HG03575 (cell line): Measurements from ENCODE around the gene LRRC8C.
A peak's percentile ranks its signal among the peaks of the same experiment; 100 is the strongest.
"Not testable (repeated sequence)": the region's sequence is repeated elsewhere in the genome, so short reads cannot be mapped to it uniquely, and the experiment has no call there.

Experiments
- ATAC-seq: cut with Tn5 transposase; IDR thresholded peaks from one replicate; pipeline ENCODE4 v1.9.1; 2021; ENCODE audit not compliant: unreplicated experiment, insufficient number of reproducible peaks, low FRiP score; ENCODE audit errors: extremely low read depth

LRRC8C gene

DNA sequence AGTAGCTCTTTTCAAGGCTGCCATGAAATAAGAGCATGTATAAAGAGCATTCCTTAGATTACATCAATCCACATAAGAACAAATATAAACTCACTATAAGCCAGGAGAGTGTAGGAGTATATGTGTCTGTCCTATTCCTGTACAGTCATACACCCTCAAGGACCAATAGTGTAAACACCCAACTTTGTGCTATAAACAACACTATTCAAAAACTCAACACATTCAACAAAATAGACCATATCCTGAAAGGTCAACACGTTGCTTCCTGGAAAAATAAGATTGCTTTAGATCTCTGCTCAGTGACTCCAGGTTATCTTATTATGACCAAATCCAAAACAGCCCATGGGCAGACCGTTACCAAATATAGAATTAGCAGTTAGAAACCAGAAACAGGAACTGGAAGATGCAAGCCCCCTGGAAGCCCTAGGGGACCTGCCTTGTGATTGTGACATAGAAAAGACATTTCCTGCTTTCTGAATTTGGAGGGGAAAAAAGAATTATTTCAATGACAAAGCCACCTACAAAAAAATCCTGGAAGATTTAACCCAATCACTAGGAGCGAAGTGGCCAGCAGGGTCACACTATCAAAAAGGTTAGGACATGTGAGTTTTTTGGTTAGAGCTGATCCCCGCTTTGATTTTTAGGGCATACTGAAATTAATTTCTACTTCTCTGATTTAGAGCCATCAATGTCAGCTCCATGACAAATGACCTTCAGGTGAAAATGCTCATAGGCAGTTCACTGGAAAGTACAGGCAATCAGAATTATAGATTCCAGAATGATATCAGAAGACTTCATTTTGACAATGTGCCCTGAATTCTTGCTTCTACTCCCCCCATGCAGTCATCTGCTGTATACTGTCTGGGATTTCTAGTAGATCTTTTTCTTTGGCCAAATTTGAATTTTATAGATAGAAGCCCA is 59.9 kb downstream of the LRRC8C start:
- ATAC-seq, result peak; percentile 39

DNA sequence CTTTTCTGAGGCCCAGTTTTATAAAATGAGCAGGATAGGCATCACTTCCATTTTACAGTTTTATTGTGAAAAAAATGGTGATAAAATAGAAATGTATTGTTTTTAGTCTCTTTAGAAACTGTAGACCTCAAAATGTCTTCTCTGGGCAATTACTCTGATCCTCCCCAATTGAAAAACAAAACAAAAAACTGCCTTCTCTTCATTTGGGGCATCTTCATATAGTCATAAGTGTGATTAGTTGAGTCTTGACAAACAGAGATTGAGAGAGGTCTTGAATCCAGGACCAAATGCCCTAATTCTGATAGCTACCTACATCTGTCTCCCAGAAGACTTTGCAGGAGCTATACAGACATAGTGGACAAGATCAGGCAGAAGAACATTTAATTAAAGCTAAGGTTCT is 62.9 kb downstream of the LRRC8C start:
- ATAC-seq, result no peak

DNA sequence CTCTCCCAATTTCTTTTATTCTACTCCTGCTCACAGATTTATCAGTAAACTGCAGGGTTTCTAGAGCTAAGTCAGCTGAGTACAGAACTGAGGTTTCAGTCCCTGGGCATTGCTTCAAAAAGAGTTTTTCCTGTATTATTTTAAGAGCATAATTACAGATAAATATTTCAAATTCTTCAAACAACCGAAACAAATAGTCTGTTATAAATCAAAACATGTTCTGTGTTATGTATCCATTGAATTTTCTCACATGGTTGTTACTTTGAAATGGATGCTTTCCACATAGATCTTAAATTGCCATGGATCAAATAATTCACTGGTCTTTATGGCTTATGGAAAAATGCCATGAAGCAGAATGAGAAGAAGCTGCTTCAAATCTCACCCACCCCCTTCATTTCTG is 64.5 kb downstream of the LRRC8C start:
- no peak for ATAC-seq

DNA sequence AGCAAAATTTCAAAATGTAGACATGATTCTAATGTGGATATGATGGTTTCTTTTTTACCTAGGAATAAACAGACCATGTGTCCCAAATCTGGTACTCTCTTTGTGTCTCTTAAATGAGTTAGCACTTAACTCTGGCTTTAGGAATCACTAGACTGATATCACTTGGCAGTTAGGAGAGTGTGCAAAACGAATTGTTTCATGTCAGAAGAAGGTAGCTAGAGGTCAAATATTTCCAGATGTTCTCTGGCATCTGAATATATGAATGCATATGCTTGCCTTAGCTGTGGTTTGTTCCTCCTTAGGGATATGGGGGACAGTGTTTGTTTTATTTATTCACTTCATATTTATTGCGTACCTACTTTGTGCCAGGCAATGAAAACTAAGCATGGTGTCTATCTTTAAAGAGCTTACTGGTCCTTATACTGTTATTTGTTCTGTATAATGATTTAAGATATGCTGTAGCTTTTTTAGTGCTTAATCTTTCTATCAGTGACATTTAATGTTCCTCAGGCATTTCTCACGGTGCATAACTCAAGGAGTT is 65.2 kb downstream of the LRRC8C start:
- ATAC-seq, result no peak

DNA sequence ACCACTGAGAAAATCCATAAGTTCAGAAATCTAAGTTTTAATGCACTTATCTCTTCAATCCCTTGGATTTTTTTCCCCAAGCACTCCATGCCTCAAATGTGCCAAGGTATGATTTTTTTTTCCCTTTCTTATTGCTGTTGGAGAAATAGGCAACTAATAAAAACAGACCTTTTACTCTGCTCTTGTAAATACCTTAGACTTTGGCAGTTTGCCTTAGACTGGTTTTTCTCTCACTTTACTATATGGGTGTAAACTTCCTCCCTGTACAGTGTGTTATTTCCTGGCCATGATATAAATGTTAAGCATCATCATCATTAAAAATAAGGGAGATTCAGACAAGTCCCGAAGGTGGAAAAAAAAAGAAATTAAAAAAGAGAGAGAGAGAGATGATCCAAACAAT is 65.7 kb downstream of the LRRC8C start:
- ATAC-seq, result no peak

DNA sequence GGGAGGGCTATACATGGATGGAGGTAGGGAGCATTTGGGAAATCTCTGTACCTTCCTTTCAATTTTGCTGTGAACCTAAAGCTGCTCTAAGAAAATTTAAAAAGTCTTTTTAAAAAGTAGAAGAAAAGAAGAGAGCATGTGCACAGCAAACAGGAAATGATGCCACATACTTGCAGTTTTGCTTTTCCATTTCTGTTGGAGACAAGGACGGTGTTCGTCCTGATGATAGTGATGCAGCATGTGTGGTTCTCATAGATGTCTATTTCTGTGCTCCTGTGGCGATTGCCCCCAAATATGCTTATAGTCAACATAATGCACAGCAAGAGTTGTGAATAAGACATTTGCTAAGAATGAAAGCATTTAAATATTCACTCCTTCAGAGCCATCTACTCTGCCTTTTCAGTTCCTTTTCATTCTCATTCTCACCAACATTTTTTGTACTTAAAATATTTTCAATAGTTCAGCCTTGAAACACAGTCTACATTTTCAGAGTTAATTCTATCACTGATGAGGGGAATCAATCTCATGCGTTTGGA is 66.6 kb downstream of the LRRC8C start:
- no peak for ATAC-seq

DNA sequence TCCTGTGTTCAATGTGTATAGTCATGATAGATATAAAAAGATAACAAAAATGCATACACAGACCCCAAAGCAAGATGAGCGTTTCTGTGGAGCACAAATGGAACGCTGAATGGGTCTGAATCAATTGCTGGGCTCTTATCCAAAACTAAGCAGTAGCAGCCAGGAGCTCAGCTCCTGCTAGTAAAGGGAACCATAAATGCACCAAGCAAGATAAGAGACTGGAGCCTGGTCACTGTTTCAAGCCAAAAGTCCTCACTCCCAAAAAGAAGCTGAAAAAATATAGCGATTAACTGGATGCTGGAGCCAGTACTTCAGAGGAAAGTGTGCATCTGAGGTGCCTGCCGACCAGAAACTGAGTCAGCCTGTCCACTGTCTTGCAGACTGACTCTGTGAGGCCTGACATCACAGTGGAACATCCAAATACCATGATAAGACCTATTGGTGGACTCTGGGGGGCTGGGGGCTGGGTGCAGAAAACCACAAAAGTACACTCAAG is 68.9 kb downstream of the LRRC8C start:
- no peak for ATAC-seq

DNA sequence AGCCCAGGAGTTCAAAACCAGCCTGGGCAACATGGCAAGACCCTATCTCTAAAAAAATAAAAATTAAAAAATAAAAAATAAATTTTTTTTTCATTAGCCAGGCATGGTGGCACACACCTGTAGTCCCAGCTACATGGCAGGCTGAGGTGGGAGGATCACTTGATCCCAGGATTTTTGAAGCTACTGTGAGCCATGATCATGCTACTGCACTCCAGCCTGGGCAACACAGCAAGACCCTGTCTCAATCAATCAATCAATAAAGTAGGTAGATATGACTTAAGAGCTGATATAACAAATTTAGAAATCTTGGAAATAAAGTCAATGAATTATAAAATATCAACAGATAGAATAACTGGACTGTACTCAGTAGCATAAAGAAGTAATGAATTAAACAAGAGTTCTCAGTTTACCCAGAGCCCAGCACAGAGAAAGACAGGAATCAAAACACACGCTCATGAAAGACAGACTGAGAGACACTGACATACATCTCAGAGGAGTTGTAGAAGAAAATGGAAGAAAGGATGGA is 69.7 kb downstream of the LRRC8C start:
- ATAC-seq, result no peak

DNA sequence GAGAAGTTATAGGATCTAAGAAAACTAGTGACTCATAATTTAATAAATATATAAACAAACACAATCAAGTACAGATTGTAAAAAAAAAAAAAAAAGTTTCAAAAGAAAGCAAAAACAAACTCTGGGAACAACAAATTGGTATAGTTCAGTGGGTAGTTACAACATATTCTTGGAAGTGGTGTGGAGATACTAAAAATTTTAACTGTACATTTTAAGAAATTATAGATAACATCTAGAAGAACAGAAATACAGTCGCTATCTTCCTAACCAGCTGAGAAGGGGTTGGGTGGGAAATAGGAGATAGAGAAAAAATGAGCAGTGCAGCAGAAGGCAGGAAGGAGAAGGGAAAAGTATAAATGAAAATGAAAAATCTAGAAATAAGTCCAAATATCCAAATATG is 70.5 kb downstream of the LRRC8C start:
- ATAC-seq, result no peak

DNA sequence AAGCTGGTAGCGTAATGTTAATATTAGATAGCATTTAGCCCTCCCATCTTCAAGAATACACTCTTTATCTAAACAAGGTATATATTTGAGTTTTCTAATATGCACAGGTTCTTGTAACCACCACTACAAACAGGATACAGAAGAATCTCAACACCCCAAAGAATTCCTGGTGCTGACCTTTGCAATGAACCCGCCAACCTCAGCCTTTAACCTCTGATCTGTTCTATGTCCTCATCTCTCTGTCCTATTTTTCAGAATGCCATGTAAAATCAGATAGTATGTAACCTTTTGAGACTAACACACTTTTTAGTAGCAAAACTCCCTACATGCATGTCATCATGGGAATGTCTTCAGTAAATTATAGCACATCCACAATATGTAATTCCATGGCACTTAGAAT is 71.1 kb downstream of the LRRC8C start:
- no peak for ATAC-seq

DNA sequence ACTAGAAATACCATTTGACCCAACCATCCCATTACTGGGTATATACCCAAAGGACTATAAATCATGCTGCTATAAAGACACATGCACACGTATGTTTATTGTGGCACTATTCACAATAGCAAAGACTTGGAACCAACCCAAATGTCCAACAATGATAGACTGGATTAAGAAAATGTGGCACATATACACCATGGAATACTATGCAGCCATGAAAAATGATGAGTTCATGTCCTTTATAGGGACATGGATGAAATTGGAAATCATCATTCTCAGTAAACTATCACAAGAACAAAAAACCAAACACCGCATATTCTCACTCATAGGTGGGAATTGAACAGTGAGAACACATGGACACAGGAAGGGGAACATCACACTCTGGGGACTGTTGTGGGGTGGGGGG is 72.0 kb downstream of the LRRC8C start:
- ATAC-seq, result not testable (repeated sequence)

DNA sequence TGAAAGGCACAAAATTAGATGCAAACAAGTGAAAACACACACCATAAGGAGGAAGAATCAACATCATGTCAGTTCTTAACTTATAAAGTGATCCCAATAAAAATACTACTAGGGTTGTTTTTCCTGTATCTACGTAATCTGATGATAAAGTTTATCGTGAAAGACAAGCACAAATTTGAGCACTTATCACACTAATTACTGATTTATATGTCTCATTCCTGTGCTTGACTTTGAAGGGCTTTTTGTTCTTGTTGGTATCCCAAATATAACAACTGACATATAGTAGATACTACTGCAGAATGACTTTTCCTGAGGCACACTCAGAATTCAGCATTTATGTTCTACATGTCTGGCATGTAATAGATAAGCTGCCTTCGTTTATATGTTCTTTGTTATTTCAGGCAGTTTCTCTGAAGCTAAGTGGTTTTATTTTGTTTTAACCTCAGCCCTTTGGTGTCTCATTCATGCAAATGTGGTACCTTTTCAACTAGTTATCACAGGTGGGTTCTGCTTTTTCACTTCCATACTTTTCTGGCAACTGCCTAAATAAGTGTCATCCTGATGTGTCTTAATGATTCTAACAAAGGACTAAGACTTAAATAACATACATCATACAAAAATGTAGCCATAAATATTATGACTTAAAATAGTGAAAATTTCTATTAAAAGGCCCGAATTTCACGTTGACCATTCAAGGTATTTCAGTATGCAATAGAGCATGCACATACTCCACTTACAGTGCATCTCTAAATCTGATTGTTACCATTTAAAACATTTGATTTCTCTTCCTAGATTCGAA is 73.2 kb downstream of the LRRC8C start:
- ATAC-seq, result no peak

DNA sequence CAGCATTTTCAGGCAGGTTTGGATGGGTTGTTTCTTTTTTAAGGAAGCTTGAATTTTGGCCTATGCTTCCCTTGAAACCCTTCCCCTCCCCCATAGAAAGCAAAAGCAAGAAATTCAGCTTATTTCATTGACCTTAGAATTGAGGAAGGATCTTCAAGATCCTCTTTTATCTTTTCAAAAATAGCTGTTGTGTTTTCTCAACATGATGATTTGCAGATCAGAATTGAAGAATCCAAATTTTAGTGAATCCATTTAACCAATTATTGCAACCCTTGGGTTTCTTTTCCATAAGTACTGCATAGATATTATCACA is 73.7 kb downstream of the LRRC8C start:
- no peak for ATAC-seq

DNA sequence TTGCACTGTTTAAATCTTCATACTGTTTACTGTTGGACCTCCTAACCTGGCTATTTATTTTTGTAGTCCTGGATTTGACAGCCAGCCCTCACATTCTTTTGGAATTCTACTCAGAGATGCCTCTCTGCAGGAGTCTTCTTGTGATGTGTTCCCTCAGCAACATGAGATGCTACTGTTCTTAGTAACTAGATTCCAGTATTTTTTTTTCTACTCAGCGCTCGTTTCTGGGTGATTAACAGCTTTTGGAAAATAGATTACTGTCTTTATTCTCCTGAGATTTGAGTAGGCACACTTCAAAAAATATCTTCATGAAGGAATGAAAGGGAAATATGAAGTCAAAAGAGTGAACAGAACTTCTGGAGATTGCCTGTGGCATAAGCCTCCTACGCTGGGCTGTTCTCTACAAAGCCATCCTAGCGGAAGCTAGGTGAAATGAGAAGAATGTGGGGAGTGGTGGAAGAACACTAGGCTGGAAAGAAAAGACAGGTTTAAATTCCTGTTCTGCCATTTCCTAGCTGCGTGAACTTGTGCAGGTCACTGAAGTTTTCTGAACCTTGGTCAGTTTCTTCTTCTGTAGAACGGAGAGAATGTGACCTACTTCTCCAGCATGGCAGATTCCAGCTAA is 75.9 kb downstream of the LRRC8C start:
- ATAC-seq, result no peak

DNA sequence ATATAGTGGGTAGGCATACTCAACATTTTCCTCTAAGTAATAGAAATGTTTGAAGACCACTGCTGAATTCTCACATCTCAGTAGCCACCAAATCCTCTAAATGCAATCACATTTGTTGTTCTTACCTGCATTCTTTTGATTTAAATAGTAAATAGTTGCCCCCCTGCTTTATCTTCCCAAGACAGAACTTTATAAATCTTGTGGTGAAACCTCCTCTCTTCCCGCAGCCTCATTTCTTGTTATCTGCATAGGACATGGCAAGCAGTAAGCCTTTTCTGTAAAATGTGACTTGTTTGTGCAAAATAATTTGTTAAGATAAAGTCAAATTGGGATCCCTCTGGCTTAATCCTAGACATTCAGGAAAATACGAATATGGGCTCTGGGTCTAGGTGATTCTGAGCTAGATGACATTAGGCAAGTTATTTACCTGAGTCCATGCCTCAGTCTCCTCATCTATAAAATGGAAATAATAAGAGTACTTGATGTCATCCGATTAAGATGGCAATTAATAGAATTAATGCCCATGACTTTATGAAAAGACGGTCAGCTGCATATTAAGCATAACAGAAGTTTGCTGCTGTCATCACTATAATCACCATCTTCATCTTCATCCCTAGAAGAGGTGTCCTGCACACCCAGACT is 77.7 kb downstream of the LRRC8C start:
- no peak for ATAC-seq

DNA sequence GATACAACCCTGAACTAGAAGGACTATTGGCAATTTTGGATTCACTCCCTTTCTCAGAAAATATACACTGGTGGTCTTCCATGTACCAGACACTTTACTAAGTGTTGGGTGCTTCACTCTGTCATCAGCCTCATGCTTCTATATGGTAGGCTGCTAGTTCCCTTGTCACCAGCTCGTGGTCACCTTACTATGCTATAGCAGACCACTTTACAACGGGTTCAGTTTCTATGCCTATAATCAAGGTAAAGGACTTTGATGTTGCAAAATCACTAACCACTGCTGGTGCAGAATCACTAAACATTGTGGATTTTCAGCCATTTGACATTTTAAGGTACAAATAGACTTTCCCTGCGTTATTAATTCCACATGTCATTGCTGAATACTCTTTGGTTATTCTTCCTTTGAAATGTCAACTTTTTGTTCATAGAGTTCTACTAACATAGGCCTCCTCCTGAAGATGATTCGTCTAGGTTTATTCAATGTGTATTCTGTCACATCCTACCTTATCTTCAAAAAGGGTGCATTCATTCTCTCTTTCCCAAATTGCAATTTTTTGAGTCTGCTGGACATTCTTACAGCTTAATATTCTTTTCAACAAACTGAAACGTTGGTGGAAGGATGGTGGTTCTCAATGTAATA is 78.3 kb downstream of the LRRC8C start:
- no peak for ATAC-seq

DNA sequence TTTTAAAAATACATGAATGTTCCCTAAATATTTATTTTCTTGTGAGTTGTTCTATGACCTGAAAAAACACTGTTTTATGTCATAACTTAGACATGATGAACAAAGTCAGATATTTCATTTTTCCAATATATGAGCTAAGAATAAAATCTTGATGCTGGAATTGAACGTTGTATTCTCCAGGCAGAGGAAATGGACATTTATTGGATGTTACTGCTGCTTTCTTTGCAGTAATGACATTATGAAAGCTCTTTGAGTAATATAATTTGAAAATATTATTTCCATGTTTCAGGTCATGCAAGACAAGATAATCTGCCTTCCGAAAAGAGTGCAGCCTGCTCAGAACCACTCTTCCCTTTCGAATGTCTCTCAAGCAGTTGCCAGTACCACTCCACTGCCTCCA is 79.5 kb downstream of the LRRC8C start:
- no peak for ATAC-seq

DNA sequence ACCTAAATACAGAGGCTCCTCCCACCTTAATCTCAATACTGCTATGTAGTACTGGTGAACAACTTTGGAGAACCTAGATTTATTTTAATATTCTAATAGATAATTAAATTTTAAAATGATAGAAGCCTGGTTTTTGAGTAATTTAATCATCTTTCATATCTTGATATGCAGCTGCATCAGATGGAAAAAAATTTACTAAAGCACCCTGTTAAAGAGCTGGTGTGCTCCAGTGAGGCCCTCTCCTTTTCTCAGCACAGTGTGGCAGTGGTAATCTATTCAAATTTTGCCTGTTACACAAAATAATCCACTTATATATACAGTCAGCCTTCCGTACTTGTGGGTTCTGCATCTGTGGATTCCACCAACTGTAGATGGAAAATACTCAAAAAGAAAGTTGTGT is 82.8 kb downstream of the LRRC8C start:
- no peak for ATAC-seq
